ENCODE measurements around the gene AARS2. TPM values are rescaled to one million over a fixed set of nuclear protein-coding genes. Genes with fewer than 3 reads are reported as not detected.

Gene AARS2
- total and polyA plus RNA-seq, 2 of the 4 experiments (the other 2 are of a cell fraction): 9.1 to 10.4 TPM

- Histone ChIP-seq H3K56ac (ENCODE audit: extremely low read depth, insufficient read depth, low read length) (no peak overlapping the region), H3K36me3 (ENCODE audit: control insufficient read depth, insufficient read depth, low read length) (no peaks in the 10 kb centered on the region), H3K18ac (ENCODE audit: low read depth, low read length) (no peak overlapping the region), H4K91ac (ENCODE audit: insufficient read depth, low read depth, low read length) (no peak overlapping the region), H3K4me2 (ENCODE audit: low read depth, low read length) (no peak overlapping the region), H3K9ac (ENCODE audit: low read depth, low read length) (no peak overlapping the region), H4K5ac (ENCODE audit: low read depth, low read length) (no peak overlapping the region), H2BK15ac (ENCODE audit: low read depth, low read length) (no peak overlapping the region), H4K20me1 (ENCODE audit: insufficient read depth, low read length) (no peaks in the 10 kb centered on the region; the same call in 1 of the 2 replicates), H3K14ac (replicated peaks; ENCODE audit: low read depth, low read length) (no peak overlapping the region), H3K4me1 (ENCODE audit: control insufficient read depth, insufficient read depth, low read length) (no peaks in the 10 kb centered on the region), H3K79me1 (ENCODE audit: low read depth in 1 of 2, low read length in 2 of 2) (no peaks in the 10 kb centered on the region), H2AFZ (replicated peaks; ENCODE audit: low read length, poor library complexity) (no peak overlapping the region), H3K4ac (ENCODE audit: low read depth, low read length) (no peak overlapping the region), H3K9me1 (ENCODE audit: insufficient read depth, low read length) (no peaks in the 10 kb centered on the region), H2BK20ac (ENCODE audit: low read depth, low read length) (no peak overlapping the region), H3K27me3 (ENCODE audit: control insufficient read depth, insufficient read depth, low read length) (peaks cover 38% of the 10 kb centered on the region), H2AK9ac (replicated peaks; ENCODE audit: low read depth, low read length, poor library complexity) (no peak overlapping the region), H2AK5ac (ENCODE audit: low read depth, low read length) (no peak overlapping the region), H3K4me3 (ENCODE audit: insufficient read depth, low read depth, low read length) (no peak overlapping the region), H2BK120ac (ENCODE audit: low read depth, low read length) (no peak overlapping the region), H2BK5ac (ENCODE audit: low read depth, low read length, poor library complexity, severe bottlenecking) (no peak overlapping the region), H3K9me3 (ENCODE audit: control insufficient read depth, insufficient read depth, low read length) (no peaks in the 10 kb centered on the region), H4K8ac (ENCODE audit: low read depth in 2 of 2, low read length in 2 of 2) (no peak overlapping the region), H3K23ac (ENCODE audit: low read depth, low read length) (no peak overlapping the region; the same call in 1 of the 2 replicates), H3K27ac (ENCODE audit: insufficient read depth, low read length) (no peak overlapping the region)
- WGBS, 2 experiments (ENCODE audit: extremely low coverage in 2 of 2, insufficient read length in 1 of 2): 80% methylated on average over 1 of the region's 25 CpGs; no CpG with 5 or more reads in 1 of the 2 experiments
- POLR2A ChIA-PET (ENCODE audit: unreplicated experiment): no interaction called here
- in situ Hi-C loops (cut with MboI; ENCODE audit: low sequenced_read_pairs): no loop called here
- no peak for TF ChIP-seq CEBPB (IDR thresholded peaks at IDR 0.05; ENCODE audit: low read depth, low read length)
- TF ChIP-seq CHD1 (IDR thresholded peaks at IDR 0.05; ENCODE audit: low read depth, low read length): no peak
- TF ChIP-seq SMC3 (IDR thresholded peaks at IDR 0.05; ENCODE audit: low read depth, low read length): no peak
- TF ChIP-seq ELK1 (IDR thresholded peaks at IDR 0.05; ENCODE audit: borderline replicate concordance, low read depth, low read length): no peak
- no peak for TF ChIP-seq POLR2A (IDR thresholded peaks at IDR 0.05; ENCODE audit: low read depth, low read length)
- TF ChIP-seq RFX5 (IDR thresholded peaks at IDR 0.05; ENCODE audit: low read depth, low read length): no peak
- TF ChIP-seq FOS (IDR thresholded peaks at IDR 0.05; ENCODE audit: low read depth, low read length): no peak
- no peak for TF ChIP-seq USF2 (IDR thresholded peaks at IDR 0.05; ENCODE audit: low read depth, low read length)
- no peak for TF ChIP-seq NFE2L2 (IDR thresholded peaks at IDR 0.05; ENCODE audit: low read depth, low read length)
- no peak for TF ChIP-seq RCOR1 (IDR thresholded peaks at IDR 0.05; ENCODE audit: insufficient replicate concordance, low read length)
- TF ChIP-seq CTCF (conservative IDR thresholded peaks at IDR 0.05; ENCODE audit: low read depth, low read length): no peak
- TF ChIP-seq MAFK (IDR thresholded peaks at IDR 0.05; ENCODE audit: low read depth, low read length): no peak
- TF ChIP-seq MAZ (IDR thresholded peaks at IDR 0.05; ENCODE audit: borderline replicate concordance, low read depth, low read length): no peak
- no peak for TF ChIP-seq BHLHE40 (IDR thresholded peaks at IDR 0.05; ENCODE audit: low read depth, low read length)
- TF ChIP-seq RAD21 (IDR thresholded peaks at IDR 0.05; ENCODE audit: low read length): no peak
- dilution Hi-C loops (cut with HindIII; ENCODE audit: low sequenced_read_pairs, unreplicated experiment): no loop called here
- no TSS peak for BruUV-seq (replicated peaks)
- CTCF ChIA-PET: no interaction called here
- intact Hi-C loops (cut with micrococcal nuclease): no loop called here
- DNase-seq (peak; percentile 35), ATAC-seq (ENCODE audit: low read depth) (peak; percentile 73; the same call in 1 of the 2 replicates)
Observed at GRCh38 chr6:44285552-44286284, 27.4 kb downstream of the AARS2 start.

Measured in IMR-90 (cell line).